Bronchial epithelial cell (primary cell): ENCODE data around the gene NDUFS5. TPM values are rescaled to one million over a fixed set of nuclear protein-coding genes. Genes with fewer than 3 reads are reported as not detected.
"Not testable (repeated sequence)": the region's sequence is repeated elsewhere in the genome, so short reads cannot be mapped to it uniquely, and the experiment has no call there.

Experiments
- DNase-seq: peaks from one replicate; pipeline ENCODE4 v3.0.0-alpha.2; 2010; ENCODE audit warnings: low read depth
- FAIRE-seq: peaks from 2 replicates; lab custom pipeline; 2011; peaks lifted over from hg19 to GRCh38; lab: Jason Lieb, UNC
- H3K27me3 ChIP-seq: 2 replicates; pipeline ENCODE4 v1.5.1; 2011; ENCODE audit warnings: low read length; ENCODE audit not compliant: control insufficient read depth, insufficient read depth
- H3K36me3 ChIP-seq: 2 replicates; pipeline ENCODE4 v1.5.1; 2011; ENCODE audit warnings: low read length; ENCODE audit not compliant: control insufficient read depth, insufficient read depth
- H3K4me3 ChIP-seq: 2 replicates; pipeline ENCODE4 v1.5.1; 2011; ENCODE audit warnings: mild to moderate bottlenecking, low read depth, low read length, control low read depth
- CTCF ChIP-seq: IDR thresholded peaks from 2 replicates; pipeline ENCODE4 v1.5.1; 2011; ENCODE audit warnings: mild to moderate bottlenecking, moderate library complexity, low read length, control low read depth, inconsistent platforms; ENCODE audit not compliant: insufficient read depth, severe bottlenecking
- total RNA-seq: library from RNA; depleted of rRNA; stranded (reverse); fragments of >200 nt; gene quantifications from 2 replicates; pipeline ENCODE4 v1.2.1, GENCODE V29; 2014

NDUFS5 gene
- total RNA-seq, 1 donor from 2014 or later: 417 TPM

GRCh38 chr1:39047374-39048229, 21.5 kb downstream of the NDUFS5 start:
- Histone ChIP-seq H3K27me3 (no peaks in the 10 kb centered on the region), H3K4me3 (no peak overlapping the region), H3K36me3 (no peaks in the 10 kb centered on the region)
- TF ChIP-seq CTCF: no peak
- FAIRE-seq (no peak), DNase-seq (peak; percentile 47)

GRCh38 chr1:39048745-39049370, 22.7 kb downstream of the NDUFS5 start:
- no peak for TF ChIP-seq CTCF
- Histone ChIP-seq H3K36me3 (no peaks in the 10 kb centered on the region), H3K27me3 (no peaks in the 10 kb centered on the region), H3K4me3 (no peak overlapping the region)
- DNase-seq (no peak), FAIRE-seq (no peak)

- Histone ChIP-seq H3K27me3 (no peaks in the 10 kb centered on the region), H3K36me3 (no peaks in the 10 kb centered on the region), H3K4me3 (no peak overlapping the region)
- no peak for TF ChIP-seq CTCF
- DNase-seq (no peak), FAIRE-seq (no peak)
Measured at GRCh38 chr1:39050001-39050400, 23.9 kb downstream of the NDUFS5 start.

GRCh38 chr1:39051193-39051850, 25.2 kb downstream of the NDUFS5 start:
- DNase-seq, H3K27me3 ChIP-seq, H3K4me3 ChIP-seq, H3K36me3 ChIP-seq, FAIRE-seq: not testable (repeated sequence)

GRCh38 chr1:39051956-39052355, 25.8 kb downstream of the NDUFS5 start:
- TF ChIP-seq CTCF: no peak
- Histone ChIP-seq H3K36me3 (no peaks in the 10 kb centered on the region), H3K4me3 (no peak overlapping the region), H3K27me3 (no peaks in the 10 kb centered on the region)
- no peak for DNase-seq
- FAIRE-seq: no peak

GRCh38 chr1:39055213-39055710, 29.1 kb downstream of the NDUFS5 start:
- not testable (repeated sequence) for FAIRE-seq, DNase-seq, H3K4me3 ChIP-seq, H3K27me3 ChIP-seq, H3K36me3 ChIP-seq

GRCh38 chr1:39061516-39061915, 35.4 kb downstream of the NDUFS5 start:
- FAIRE-seq, H3K27me3 ChIP-seq, DNase-seq, H3K4me3 ChIP-seq, H3K36me3 ChIP-seq: not testable (repeated sequence)
